Smooth muscle cell (in vitro differentiated cells): ENCODE results near the gene PHOSPHO2. TPM values are rescaled to one million over a fixed set of nuclear protein-coding genes. Genes with fewer than 3 reads are reported as not detected.

Experiments
- DNase-seq: peaks from one replicate; lab custom pipeline; 2025; ENCODE audit not compliant: unreplicated experiment; lab: John Stamatoyannopoulos, UW
- H2AFZ ChIP-seq: fragments of 200-600 bp; sonication (generic); 2 replicates; pipeline ENCODE4 v1.6.0; 2016; ENCODE audit warnings: antibody characterized with exemption, low read depth, mild to moderate bottlenecking
- H3F3A ChIP-seq: fragments of 200-600 bp; sonication (generic); 2 replicates; pipeline ENCODE4 v1.6.0; 2017; ENCODE audit warnings: antibody characterized with exemption, low read depth
- H3K27ac ChIP-seq: fragments of 200-600 bp; sonication (generic); 2 replicates; pipeline ENCODE4 v1.5.1; 2016; ENCODE audit warnings: low read depth, mild to moderate bottlenecking
- H3K27me3 ChIP-seq: fragments of 200-600 bp; sonication (generic); 2 replicates; pipeline ENCODE4 v1.6.1; 2016; ENCODE audit warnings: low read depth, mild to moderate bottlenecking
- H3K36me3 ChIP-seq: fragments of 200-600 bp; sonication (generic); 2 replicates; pipeline ENCODE4 v1.5.1; 2016; ENCODE audit warnings: low read depth
- H3K4me1 ChIP-seq: fragments of 200-600 bp; sonication (generic); 2 replicates; pipeline ENCODE4 v1.5.1; 2016; ENCODE audit warnings: low read depth
- H3K4me2 ChIP-seq: fragments of 200-600 bp; sonication (generic); 2 replicates; pipeline ENCODE4 v1.6.0; 2016; ENCODE audit warnings: mild to moderate bottlenecking
- H3K4me3 ChIP-seq: fragments of 200-600 bp; sonication (generic); 2 replicates; pipeline ENCODE4 v1.5.1; 2016; ENCODE audit warnings: mild to moderate bottlenecking
- H3K79me2 ChIP-seq: fragments of 200-600 bp; sonication (generic); 2 replicates; pipeline ENCODE4 v1.6.0; 2016; ENCODE audit warnings: low read depth, mild to moderate bottlenecking
- H3K9ac ChIP-seq: fragments of 200-600 bp; sonication (generic); 2 replicates; pipeline ENCODE4 v1.6.0; 2016; ENCODE audit warnings: low read depth
- H3K9me3 ChIP-seq: fragments of 200-600 bp; sonication (generic); replicated peaks from 2 replicates; pipeline ENCODE4 v1.5.1; 2016; ENCODE audit warnings: low read depth
- H4K20me1 ChIP-seq: fragments of 200-600 bp; sonication (generic); 2 replicates; pipeline ENCODE4 v1.6.0; 2016; ENCODE audit warnings: low read depth
- WGBS: methylation state at CpG from one replicate; pipeline ENCODE4 v1.1.7; 2016; ENCODE audit warnings: low lambda C conversion rate; 5-methylcytosine and 5-hydroxymethylcytosine counted together
- polyA plus RNA-seq: library from polyadenylated mRNA; unstranded; fragments of >200 nt; fragmentation: Nextera tagmentation; extraction: Ambion mirVana; gene quantifications from 2 replicates; pipeline ENCODE4 v1.2.1, GENCODE V29; 2016
- total RNA-seq: library from RNA; depleted of rRNA; stranded (reverse); fragments of >200 nt; gene quantifications from 2 replicates; pipeline ENCODE4 v1.2.3, GENCODE V29; 2014
- TF ChIP-seq, protein P1 (sequence below): fragments of 200-600 bp; sonication (generic); IDR thresholded peaks from 2 replicates; pipeline ENCODE4 v1.5.1; 2017; ENCODE audit warnings: borderline replicate concordance, mild to moderate bottlenecking, antibody characterized with exemption; ENCODE audit not compliant: insufficient read depth, poor library complexity, severe bottlenecking

PHOSPHO2 gene
- total and polyA plus RNA-seq, 2 experiments from 2014 or later, result 0.45 to 0.74 TPM

DNA sequence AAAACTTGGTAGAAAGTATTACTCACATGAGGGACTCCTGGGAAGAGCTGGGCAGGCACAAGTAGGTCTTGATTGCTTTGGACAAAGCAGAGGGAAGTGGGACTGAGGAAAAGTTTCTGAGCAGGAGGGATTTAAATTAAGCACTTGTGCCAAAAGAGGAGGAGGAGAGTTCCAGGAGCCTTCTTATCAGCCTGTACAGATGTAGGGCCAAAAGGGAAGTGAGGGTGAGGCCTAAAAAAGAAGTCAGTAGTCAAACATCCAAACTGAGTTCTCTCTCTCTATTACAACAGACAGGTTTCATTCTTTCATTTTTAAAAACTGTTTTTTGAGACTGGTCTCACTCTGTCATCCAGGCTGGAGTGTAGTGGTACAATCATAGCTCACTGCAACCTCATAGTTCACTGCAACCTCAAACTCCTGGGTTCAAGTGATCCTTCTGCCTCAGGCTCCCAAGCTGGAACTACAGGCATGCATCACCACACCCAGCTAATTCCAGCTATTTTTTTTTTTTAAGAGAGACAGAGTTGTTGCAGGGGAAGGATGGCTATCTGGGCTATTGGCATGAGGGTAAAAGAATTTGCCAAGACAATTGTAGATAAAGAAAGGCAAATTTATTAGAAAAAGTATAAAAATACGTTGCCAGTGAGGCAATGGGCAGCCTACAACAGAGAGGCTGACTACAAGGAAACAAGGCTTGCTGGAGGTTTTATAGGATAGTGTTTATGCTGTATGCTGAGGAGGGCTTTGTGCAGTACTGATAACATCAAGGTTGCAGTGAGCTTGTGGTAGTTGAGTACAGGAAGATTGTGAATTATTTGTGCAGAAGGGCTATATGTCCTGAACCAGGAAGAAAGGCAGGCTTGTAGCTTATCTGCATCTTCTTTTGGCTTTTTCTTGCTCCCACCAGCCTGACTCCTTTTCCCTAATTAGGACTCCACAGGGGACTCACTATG lies 29.0 kb upstream of the PHOSPHO2 start:
- Histone ChIP-seq H3K4me3 (no peak overlapping the region), H3K36me3 (no peaks in the 10 kb centered on the region), H3K4me2 (no peak overlapping the region), H3K4me1 (no peaks in the 10 kb centered on the region), H3K27ac (no peak overlapping the region), H3K27me3 (no peaks in the 10 kb centered on the region), H3F3A (peaks cover 3% of the 10 kb centered on the region), H2AFZ (no peak overlapping the region), H4K20me1 (no peaks in the 10 kb centered on the region), H3K79me2 (no peaks in the 10 kb centered on the region), H3K9me3 (no peaks in the 10 kb centered on the region), H3K9ac (no peak overlapping the region)
- TF ChIP-seq, protein P1, sequence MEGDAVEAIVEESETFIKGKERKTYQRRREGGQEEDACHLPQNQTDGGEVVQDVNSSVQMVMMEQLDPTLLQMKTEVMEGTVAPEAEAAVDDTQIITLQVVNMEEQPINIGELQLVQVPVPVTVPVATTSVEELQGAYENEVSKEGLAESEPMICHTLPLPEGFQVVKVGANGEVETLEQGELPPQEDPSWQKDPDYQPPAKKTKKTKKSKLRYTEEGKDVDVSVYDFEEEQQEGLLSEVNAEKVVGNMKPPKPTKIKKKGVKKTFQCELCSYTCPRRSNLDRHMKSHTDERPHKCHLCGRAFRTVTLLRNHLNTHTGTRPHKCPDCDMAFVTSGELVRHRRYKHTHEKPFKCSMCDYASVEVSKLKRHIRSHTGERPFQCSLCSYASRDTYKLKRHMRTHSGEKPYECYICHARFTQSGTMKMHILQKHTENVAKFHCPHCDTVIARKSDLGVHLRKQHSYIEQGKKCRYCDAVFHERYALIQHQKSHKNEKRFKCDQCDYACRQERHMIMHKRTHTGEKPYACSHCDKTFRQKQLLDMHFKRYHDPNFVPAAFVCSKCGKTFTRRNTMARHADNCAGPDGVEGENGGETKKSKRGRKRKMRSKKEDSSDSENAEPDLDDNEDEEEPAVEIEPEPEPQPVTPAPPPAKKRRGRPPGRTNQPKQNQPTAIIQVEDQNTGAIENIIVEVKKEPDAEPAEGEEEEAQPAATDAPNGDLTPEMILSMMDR, result no peak
- 73% methylated on average over 1 of the region's 1 CpG for WGBS
- no peak for DNase-seq

DNA sequence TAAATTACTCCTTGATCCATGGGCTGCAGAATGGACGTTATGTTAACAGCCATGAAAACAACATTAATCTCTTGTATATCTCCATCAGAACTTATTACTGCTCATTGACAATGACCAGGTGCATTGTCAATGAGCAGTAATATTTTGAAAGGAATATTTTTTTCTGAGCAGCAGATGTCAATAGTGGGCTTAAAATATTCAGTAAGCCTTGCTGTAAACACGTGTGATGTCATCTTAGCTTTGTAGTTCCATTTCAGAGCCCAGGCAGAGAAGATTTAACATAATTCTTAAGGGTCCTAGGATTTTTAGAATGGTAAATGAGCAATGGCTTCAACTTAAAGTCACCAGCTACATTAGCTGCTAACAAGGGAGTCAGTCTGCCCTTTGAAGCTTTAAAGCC lies 26.7 kb upstream of the PHOSPHO2 start:
- H3K4me2 ChIP-seq, result no peak overlapping the region
- peaks cover 3% of the 10 kb centered on the region for H3F3A ChIP-seq
- 40% methylated on average over 2 of the region's 2 CpGs for WGBS
- H3K27me3 ChIP-seq, result no peaks in the 10 kb centered on the region
- H2AFZ ChIP-seq, result no peak overlapping the region
- H3K4me1 ChIP-seq, result no peaks in the 10 kb centered on the region
- no peaks in the 10 kb centered on the region for H3K36me3 ChIP-seq
- no peak overlapping the region for H3K4me3 ChIP-seq
- H3K79me2 ChIP-seq, result no peaks in the 10 kb centered on the region
- TF ChIP-seq, protein P1, result no peak
- H3K27ac ChIP-seq, result no peak overlapping the region
- no peak overlapping the region for H3K9ac ChIP-seq
- no peaks in the 10 kb centered on the region for H3K9me3 ChIP-seq
- no peak for DNase-seq
- no peaks in the 10 kb centered on the region for H4K20me1 ChIP-seq

DNA sequence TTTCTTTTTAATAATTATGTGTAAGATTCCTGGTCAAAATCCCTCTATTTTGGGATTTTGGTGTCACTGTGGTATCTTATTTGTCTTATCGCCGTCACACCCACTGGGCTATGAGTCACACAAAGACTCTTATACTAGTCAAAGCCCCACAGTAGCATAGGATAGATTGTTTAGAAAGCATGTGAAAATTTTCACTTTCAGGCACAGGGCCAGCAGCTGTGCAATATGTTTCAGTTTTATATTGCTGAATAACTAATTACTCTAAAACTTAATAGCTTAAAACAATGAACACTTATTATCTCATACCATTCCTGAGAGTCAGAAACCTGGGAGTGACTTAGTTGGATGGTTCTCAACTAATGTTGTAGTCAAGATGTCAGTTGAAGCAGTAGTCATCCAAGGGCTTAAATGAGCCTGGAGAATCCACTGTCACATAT lies 24.0 kb upstream of the PHOSPHO2 start:
- Histone ChIP-seq H3K9ac (no peak overlapping the region), H3K9me3 (no peaks in the 10 kb centered on the region), H3K4me3 (no peak overlapping the region), H3K79me2 (no peaks in the 10 kb centered on the region), H3K36me3 (no peaks in the 10 kb centered on the region), H3K27me3 (no peaks in the 10 kb centered on the region), H3K4me1 (no peaks in the 10 kb centered on the region), H4K20me1 (no peaks in the 10 kb centered on the region), H3K27ac (no peak overlapping the region), H2AFZ (no peak overlapping the region), H3F3A (no peaks in the 10 kb centered on the region), H3K4me2 (no peak overlapping the region)
- WGBS, result 45% methylated on average over 2 of the region's 2 CpGs
- no peak for DNase-seq
- TF ChIP-seq, protein P1, result no peak
